NCI-H2227 treated with DMSO at 0.1 percent for 48 hours (cell line): ENCODE measurements around the gene AADAT.

Source experiments
- DNase-seq: peaks from one replicate; lab custom pipeline; 2025; lab: John Stamatoyannopoulos, UW

Gene AADAT

DNA sequence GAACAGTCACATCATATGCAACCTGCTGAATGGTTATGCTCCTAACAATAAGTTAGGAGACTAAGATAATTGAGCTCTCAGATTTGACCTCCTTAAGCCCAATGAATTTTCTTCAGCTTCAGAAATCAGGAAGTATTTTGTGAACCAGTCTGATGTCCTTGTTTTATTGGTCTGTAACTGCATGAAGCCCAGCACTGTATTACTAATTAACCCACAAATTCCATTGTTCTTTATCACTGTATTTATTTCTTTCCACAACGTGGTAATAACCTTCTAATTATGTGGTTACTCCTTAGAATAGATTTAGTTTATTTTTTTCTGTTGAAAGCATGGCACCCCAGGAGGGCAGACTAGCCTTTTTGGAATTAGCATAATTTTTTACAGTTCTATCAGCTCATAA lies 59.6 kb downstream of the AADAT start:
- no peak for DNase-seq

GRCh38 chr4:170027181-170027829 lies 62.5 kb downstream of the AADAT start:
- DNase-seq = peak; percentile 86

GRCh38 chr4:170026253-170027021 lies 63.3 kb downstream of the AADAT start, which contains the start of gene MFAP3L:
Gene MFAP3L (minus strand): TSS chr4:170026395. CDS start chr4:170005877, 20,518 bp downstream.
- DNase-seq = peak; percentile 72

- DNase-seq = peak; percentile 14
Observed at GRCh38 chr4:170025523-170026252, 64.1 kb downstream of the AADAT start.

- DNase-seq = no peak
Observed at GRCh38 chr4:170022211-170022610, 67.5 kb downstream of the AADAT start.

DNA sequence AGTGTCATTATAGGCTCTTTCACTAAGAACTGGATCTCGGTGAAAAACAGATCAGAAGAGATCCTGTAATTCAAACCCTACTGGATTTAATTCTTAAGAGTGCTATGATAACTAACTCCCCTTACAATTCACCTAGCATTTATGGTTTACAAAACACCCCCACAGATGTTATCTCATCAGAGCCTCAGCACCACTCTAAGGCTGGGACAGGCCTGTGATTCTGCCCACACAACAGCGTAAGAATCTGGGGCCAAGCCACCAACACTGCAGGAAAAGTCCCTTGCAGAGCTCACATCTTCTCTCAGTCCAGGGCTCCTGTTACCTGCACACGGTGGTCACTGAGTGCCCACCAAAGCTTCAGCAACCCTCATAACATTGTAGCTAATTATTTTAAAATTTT lies 72.5 kb downstream of the AADAT start:
- peak; percentile 31 for DNase-seq

GRCh38 chr4:170015285-170015684 lies 74.5 kb downstream of the AADAT start:
- DNase-seq = no peak

- no peak for DNase-seq
Observed at GRCh38 chr4:170014359-170015011, 75.3 kb downstream of the AADAT start.

GRCh38 chr4:170012629-170012958 lies 77.2 kb downstream of the AADAT start:
- DNase-seq = no peak

DNA sequence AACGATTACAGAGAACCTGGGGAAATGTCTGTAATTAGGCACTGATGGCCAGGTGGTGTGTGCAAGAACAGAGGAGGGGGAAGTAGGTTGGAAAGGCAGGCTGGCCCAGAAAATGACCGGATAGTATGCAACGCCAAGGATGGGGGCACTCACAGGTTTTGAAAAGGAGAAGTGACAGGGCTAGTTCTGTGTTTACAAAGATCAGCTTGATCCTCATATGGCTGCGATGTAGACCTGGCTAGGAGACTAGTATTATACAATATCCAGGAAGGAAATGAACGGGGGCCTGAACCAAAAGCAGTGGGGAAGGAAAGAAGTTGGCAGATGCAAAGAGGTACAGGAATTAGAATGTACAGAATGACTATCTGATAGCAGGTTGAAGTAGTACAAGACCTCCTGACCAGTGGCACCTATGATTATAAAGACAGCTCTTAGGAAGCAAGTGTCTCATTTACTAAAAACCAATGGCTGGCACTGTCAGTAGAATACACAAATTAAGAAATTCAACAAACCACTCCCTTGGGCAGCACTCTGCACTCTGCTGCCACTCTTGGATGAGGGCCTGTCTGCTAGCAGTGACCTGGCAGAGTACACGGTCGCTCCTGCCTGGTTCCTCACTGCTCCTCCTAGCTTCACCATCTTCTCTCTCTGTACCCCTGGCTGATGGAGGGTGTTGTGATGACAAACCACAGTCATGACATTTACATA lies 77.7 kb downstream of the AADAT start:
- no peak for DNase-seq
